GM21423 (cell line): Measurements from ENCODE around the gene CACNA1E.

ENCODE experiments used
- ATAC-seq: cut with Tn5 transposase; IDR thresholded peaks from one replicate; pipeline ENCODE4 v1.9.1; 2021; ENCODE audit warnings: mild to moderate bottlenecking, moderate library complexity; ENCODE audit not compliant: unreplicated experiment

CACNA1E gene

GRCh38 chr1:181482521-181483284, 614 bp upstream of the CACNA1E start:
- peak; percentile 39 for ATAC-seq

- no peak for ATAC-seq
These were observed 1.5 kb downstream of the CACNA1E start for GRCh38 chr1:181484821-181485220.

GRCh38 chr1:181485287-181486097, 2.2 kb downstream of the CACNA1E start:
- peak; percentile 41 for ATAC-seq

- ATAC-seq: no peak
These were observed 2.7 kb downstream of the CACNA1E start for GRCh38 chr1:181486098-181486420.

GRCh38 chr1:181488866-181489265, 5.5 kb downstream of the CACNA1E start:
- ATAC-seq: no peak

GRCh38 chr1:181490276-181490675, 7.0 kb downstream of the CACNA1E start:
- ATAC-seq: no peak

GRCh38 chr1:181490740-181491712, 7.7 kb downstream of the CACNA1E start:
- ATAC-seq: no peak

GRCh38 chr1:181493166-181493565, 9.8 kb downstream of the CACNA1E start:
- no peak for ATAC-seq

GRCh38 chr1:181493885-181494284, 10.6 kb downstream of the CACNA1E start:
- ATAC-seq: no peak

- ATAC-seq: no peak
These were observed 13.4 kb downstream of the CACNA1E start for GRCh38 chr1:181496759-181497158.

GRCh38 chr1:181497870-181498269, 14.6 kb downstream of the CACNA1E start:
- ATAC-seq: no peak

- no peak for ATAC-seq
These were observed 16.5 kb downstream of the CACNA1E start for GRCh38 chr1:181499825-181500224.

- no peak for ATAC-seq
These were observed 17.3 kb downstream of the CACNA1E start for GRCh38 chr1:181500636-181501035.

GRCh38 chr1:181501612-181502011, 18.3 kb downstream of the CACNA1E start:
- no peak for ATAC-seq

GRCh38 chr1:181503171-181503810, 20.0 kb downstream of the CACNA1E start:
- no peak for ATAC-seq

- ATAC-seq: peak; percentile 42
These were observed 21.1 kb downstream of the CACNA1E start for GRCh38 chr1:181504399-181504842.

- no peak for ATAC-seq
These were observed 23.4 kb downstream of the CACNA1E start for GRCh38 chr1:181506563-181507353.

- peak; percentile 35 for ATAC-seq
These were observed 25.3 kb downstream of the CACNA1E start for GRCh38 chr1:181508486-181509165.

GRCh38 chr1:181513786-181514297, 30.5 kb downstream of the CACNA1E start:
- ATAC-seq: no peak
